NCI-H1436 treated with DMSO at 0.1 percent for 48 hours (cell line): Measurements from ENCODE around the gene KRTAP9-8.
"Not testable (repeated sequence)": the region's sequence is repeated elsewhere in the genome, so short reads cannot be mapped to it uniquely, and the experiment has no call there.

Experiments
- DNase-seq: peaks from one replicate; lab custom pipeline; 2025; lab: John Stamatoyannopoulos, UW

Gene KRTAP9-8

GRCh38 chr17:41255381-41256290 lies 17.8 kb downstream of the KRTAP9-8 start, which contains the start of gene KRTAP9-9:
Gene KRTAP9-9 (plus strand): TSS chr17:41255384.
- DNase-seq = not testable (repeated sequence)

- DNase-seq = no peak
Observed at GRCh38 chr17:41256291-41256685, 18.5 kb downstream of the KRTAP9-8 start.

- no peak for DNase-seq
Observed at GRCh38 chr17:41258406-41258805, 20.6 kb downstream of the KRTAP9-8 start.

- DNase-seq = no peak
Observed at GRCh38 chr17:41263212-41263611, 25.4 kb downstream of the KRTAP9-8 start.

- no peak for DNase-seq
Observed at GRCh38 chr17:41264599-41264998, 26.8 kb downstream of the KRTAP9-8 start.

GRCh38 chr17:41265078-41265477 lies 27.3 kb downstream of the KRTAP9-8 start, which contains the start of gene KRTAP9-6:
Gene KRTAP9-6 (plus strand): TSS chr17:41265378. CDS start chr17:41265378, 0 bp downstream.
- no peak for DNase-seq

GRCh38 chr17:41267711-41268110 lies 29.9 kb downstream of the KRTAP9-8 start:
- no peak for DNase-seq

- DNase-seq = not testable (repeated sequence)
Observed at GRCh38 chr17:41271323-41271722, 33.5 kb downstream of the KRTAP9-8 start.

- DNase-seq = no peak
Observed at GRCh38 chr17:41271858-41272257, 34.1 kb downstream of the KRTAP9-8 start.

- not testable (repeated sequence) for DNase-seq
Observed at GRCh38 chr17:41275648-41276190, 37.9 kb downstream of the KRTAP9-8 start, which contains the start of gene KRTAP9-7. Gene KRTAP9-7 (plus strand): TSS chr17:41275698. CDS start chr17:41275698, 0 bp downstream.

- DNase-seq = no peak
Observed at GRCh38 chr17:41278176-41278955, 40.6 kb downstream of the KRTAP9-8 start.

- DNase-seq = no peak
Observed at GRCh38 chr17:41284043-41284442, 46.2 kb downstream of the KRTAP9-8 start.

- DNase-seq = no peak
Observed at GRCh38 chr17:41284546-41284945, 46.7 kb downstream of the KRTAP9-8 start.

GRCh38 chr17:41287050-41287449 lies 49.3 kb downstream of the KRTAP9-8 start:
- no peak for DNase-seq
